Left ventricle myocardium superior (tissue), 1 donor: ENCODE results near the gene ILKAP. TPM values are rescaled to one million over a fixed set of nuclear protein-coding genes. Genes with fewer than 3 reads are reported as not detected.
"Not testable (repeated sequence)": the region's sequence is repeated elsewhere in the genome, so short reads cannot be mapped to it uniquely, and the experiment has no call there.

Source experiments
- ATAC-seq: fragments of 200-7000 bp; cut with Tn5 transposase; one replicate; pipeline ENCODE4 v1.9.1; 2020; ENCODE audit warnings: mild to moderate bottlenecking, moderate library complexity
- DNase-seq: peaks from one replicate; pipeline ENCODE4 v3.0.0-alpha.2; 2020
- intact Hi-C: fragments of 100-400 bp; cut with micrococcal nuclease; formaldehyde crosslinking; loops from one replicate; pipeline ENCODE4 v1.11.0; 2022
- total RNA-seq: library from RNA; stranded (reverse); fragmentation: NEBNext Ultra II Directional; extraction: Animal tissue kit (Norgen Biotek cat#: 25700); gene quantifications from one replicate; pipeline ENCODE4 v1.2.1, GENCODE V29; 2021
- donor health status: DM: no; HTN: yes; CAD: no; lungs with severe emphysema.

Gene ILKAP
- total RNA-seq, 1 donor from 2014 or later, result 26.7 TPM

GRCh38 chr2:238216651-238217184, 13.2 kb upstream of the ILKAP start:
- ATAC-seq (peak; percentile 93), DNase-seq (peak; percentile 45)
- intact Hi-C loops, result no loop called here

- no peak for ATAC-seq
- no peak for DNase-seq
- intact Hi-C loops, result no loop called here
Observed at GRCh38 chr2:238207006-238207405, 3.5 kb upstream of the ILKAP start.

GRCh38 chr2:238203973-238204683, 633 bp upstream of the ILKAP start:
- DNase-seq (no peak), ATAC-seq (no peak)
- intact Hi-C loops, result no loop called here

GRCh38 chr2:238202326-238203093, 985 bp downstream of the ILKAP start:
- intact Hi-C loops, result no loop called here
- no peak for ATAC-seq
- no peak for DNase-seq

- intact Hi-C loops, result no loop called here
- ATAC-seq, result no peak
- DNase-seq, result no peak
Observed at GRCh38 chr2:238190445-238190844, 13.1 kb downstream of the ILKAP start.

- DNase-seq, result no peak
- peak; percentile 88 for ATAC-seq
- intact Hi-C loops, result no loop called here
Observed at GRCh38 chr2:238187618-238188548, 15.6 kb downstream of the ILKAP start.

GRCh38 chr2:238183821-238184220, 19.7 kb downstream of the ILKAP start:
- intact Hi-C loops, result no loop called here
- DNase-seq (no peak), ATAC-seq (no peak)

- DNase-seq (no peak), ATAC-seq (peak; percentile 28)
- intact Hi-C loops, result no loop called here
Observed at GRCh38 chr2:238182362-238182761, 21.1 kb downstream of the ILKAP start.

GRCh38 chr2:238180554-238180953, 22.9 kb downstream of the ILKAP start:
- intact Hi-C loops, result no loop called here
- DNase-seq (no peak), ATAC-seq (no peak)

GRCh38 chr2:238176613-238177012, 26.9 kb downstream of the ILKAP start:
- intact Hi-C loops, result no loop called here
- ATAC-seq (no peak), DNase-seq (no peak)

- ATAC-seq, result no peak
- no peak for DNase-seq
- intact Hi-C loops, result no loop called here
Observed at GRCh38 chr2:238174701-238175100, 28.8 kb downstream of the ILKAP start.

GRCh38 chr2:238174291-238174690, 29.2 kb downstream of the ILKAP start:
- DNase-seq (no peak), ATAC-seq (no peak)
- intact Hi-C loops, result no loop called here

GRCh38 chr2:238173692-238174091, 29.8 kb downstream of the ILKAP start:
- DNase-seq (no peak), ATAC-seq (no peak)
- intact Hi-C loops, result no loop called here

- DNase-seq, result no peak
- intact Hi-C loops, result no loop called here
- no peak for ATAC-seq
Observed at GRCh38 chr2:238172439-238172838, 31.1 kb downstream of the ILKAP start.

GRCh38 chr2:238171575-238172187, 31.8 kb downstream of the ILKAP start:
- ATAC-seq, result no peak
- no peak for DNase-seq
- intact Hi-C loops, result no loop called here

GRCh38 chr2:238171072-238171431, 32.4 kb downstream of the ILKAP start:
- intact Hi-C loops, ATAC-seq, DNase-seq: not testable (repeated sequence)

GRCh38 chr2:238170386-238171071, 33.0 kb downstream of the ILKAP start:
- ATAC-seq, result no peak
- intact Hi-C loops, result no loop called here
- DNase-seq, result peak; percentile 41

GRCh38 chr2:238169708-238170251, 33.7 kb downstream of the ILKAP start:
- intact Hi-C loops, result no loop called here
- ATAC-seq (peak; percentile 61), DNase-seq (no peak)
